ENCODE results near the gene ADAP1. TPM values are rescaled to one million over a fixed set of nuclear protein-coding genes. Genes with fewer than 3 reads are reported as not detected.

ADAP1 gene
- total RNA-seq, 2 donors from 2014 or later: 3.8 to 6.5 TPM

DNA sequence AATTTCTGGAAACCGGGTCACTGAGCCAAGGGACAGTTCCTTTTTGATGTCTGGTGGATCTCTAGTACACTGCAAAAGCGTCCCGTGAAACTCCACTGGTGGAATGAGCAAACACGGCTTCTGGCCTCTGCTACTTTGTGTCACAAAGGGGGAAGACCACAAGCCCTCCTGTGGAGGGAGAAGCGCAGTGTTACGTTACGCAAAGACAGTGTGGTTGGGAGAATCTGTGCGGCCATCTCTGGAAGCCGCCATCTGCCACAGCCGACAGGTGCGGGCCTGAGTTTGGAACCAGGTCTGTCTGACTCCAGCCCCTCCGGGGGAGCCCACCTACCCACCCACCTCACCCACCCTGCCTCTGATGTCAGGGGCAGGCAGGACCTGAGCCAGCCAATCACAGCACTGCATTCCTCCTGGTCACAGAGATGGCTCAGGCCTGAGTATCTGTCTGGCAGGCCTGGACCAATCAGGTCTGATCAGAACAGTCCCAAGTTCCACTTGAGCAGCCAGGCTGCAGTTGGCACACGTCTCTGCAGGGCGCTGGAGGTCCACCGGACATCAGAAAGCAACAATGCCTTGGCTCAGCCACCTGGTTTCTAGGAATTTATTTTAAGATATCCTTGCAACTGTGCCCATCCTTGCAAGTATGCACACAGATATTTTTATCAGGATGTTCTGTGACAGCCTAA lies 25.5 kb upstream of the ADAP1 start:
- H3K27ac Mint-ChIP-seq: no peak overlapping the region

DNA sequence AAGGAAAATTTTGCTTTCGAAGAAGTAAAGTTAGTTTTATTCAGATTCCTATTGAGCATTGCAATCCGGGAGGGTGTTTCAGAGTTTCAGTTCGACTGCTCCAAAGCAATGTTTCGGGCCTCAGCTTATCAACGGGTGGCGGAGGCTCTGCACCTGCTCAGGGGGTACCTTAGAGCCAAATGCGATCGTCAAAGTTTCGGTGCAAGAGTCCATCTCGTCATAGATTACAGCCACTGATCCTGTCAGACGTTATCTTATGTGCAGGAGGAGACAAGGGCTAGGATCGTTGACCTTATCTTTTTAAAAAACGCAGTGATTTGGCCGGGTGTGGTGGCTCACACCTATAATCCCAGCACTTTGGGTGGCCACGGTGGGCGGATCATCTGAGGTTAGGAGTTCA lies 24.7 kb upstream of the ADAP1 start:
- Mint-ChIP-seq H3K4me1 (peaks cover 15% of the 10 kb centered on the region), H3K36me3 (ENCODE audit: low read depth) (no peaks in the 10 kb centered on the region), H3K27me3 (ENCODE audit: insufficient read depth) (no peaks in the 10 kb centered on the region), H3K27ac (peak overlapping the region; percentile 44), H3K4me3 (no peak overlapping the region), H3K9me3 (no peaks in the 10 kb centered on the region)
- DNase-seq: no peak
- H3K27ac ChIP-seq (ENCODE audit: low read depth, low read length): no peak overlapping the region
- H3K9ac ChIP-seq (ENCODE audit: extremely low read depth, low read length, poor library complexity, severe bottlenecking): no peak overlapping the region
- H3K4me1 ChIP-seq (ENCODE audit: control insufficient read depth, insufficient read depth, low read length): peaks cover 4% of the 10 kb centered on the region
- no peak for TF ChIP-seq CTCF (conservative IDR thresholded peaks at IDR 0.05)
- WGBS, 2 experiments (ENCODE audit: insufficient coverage in 1 of 2, insufficient read length in 1 of 2): 91 to 94% methylated on average over 15 to 16 of the region's 16 CpGs
- no peak overlapping the region for H3K4me3 ChIP-seq (ENCODE audit: low read length)
- H3K9me3 ChIP-seq (ENCODE audit: control insufficient read depth, low read length): no peaks in the 10 kb centered on the region
- no peaks in the 10 kb centered on the region for H3K36me3 ChIP-seq (ENCODE audit: control insufficient read depth, insufficient read depth, low read length)
- H3K27me3 ChIP-seq (ENCODE audit: control insufficient read depth, insufficient read depth, low read length, poor library complexity, severe bottlenecking): no peaks in the 10 kb centered on the region

More for the DNA sequence above, 25.5 kb upstream of the ADAP1 start:
- no peaks in the 10 kb centered on the region for H3K9me3 ChIP-seq (ENCODE audit: control insufficient read depth, low read length)
- no peak overlapping the region for H3K9ac ChIP-seq (ENCODE audit: extremely low read depth, low read length, poor library complexity, severe bottlenecking)
- no peaks in the 10 kb centered on the region for H3K27me3 ChIP-seq (ENCODE audit: control insufficient read depth, insufficient read depth, low read length, poor library complexity, severe bottlenecking)
- H3K27ac ChIP-seq (ENCODE audit: low read depth, low read length): no peak overlapping the region
- DNase-seq: no peak
- WGBS, 2 experiments (ENCODE audit: insufficient coverage in 1 of 2, insufficient read length in 1 of 2): 85 to 87% methylated on average over 10 to 15 of the region's 15 CpGs
- Mint-ChIP-seq H3K9me3 (no peaks in the 10 kb centered on the region), H3K27me3 (ENCODE audit: insufficient read depth) (no peaks in the 10 kb centered on the region), H3K4me3 (no peak overlapping the region), H3K4me1 (peaks cover 12% of the 10 kb centered on the region), H3K36me3 (ENCODE audit: low read depth) (no peaks in the 10 kb centered on the region)
- H3K4me3 ChIP-seq (ENCODE audit: low read length): no peak overlapping the region
- H3K36me3 ChIP-seq (ENCODE audit: control insufficient read depth, insufficient read depth, low read length): no peaks in the 10 kb centered on the region
- no peak for TF ChIP-seq CTCF (conservative IDR thresholded peaks at IDR 0.05)
- peaks cover 4% of the 10 kb centered on the region for H3K4me1 ChIP-seq (ENCODE audit: control insufficient read depth, insufficient read depth, low read length)

DNA sequence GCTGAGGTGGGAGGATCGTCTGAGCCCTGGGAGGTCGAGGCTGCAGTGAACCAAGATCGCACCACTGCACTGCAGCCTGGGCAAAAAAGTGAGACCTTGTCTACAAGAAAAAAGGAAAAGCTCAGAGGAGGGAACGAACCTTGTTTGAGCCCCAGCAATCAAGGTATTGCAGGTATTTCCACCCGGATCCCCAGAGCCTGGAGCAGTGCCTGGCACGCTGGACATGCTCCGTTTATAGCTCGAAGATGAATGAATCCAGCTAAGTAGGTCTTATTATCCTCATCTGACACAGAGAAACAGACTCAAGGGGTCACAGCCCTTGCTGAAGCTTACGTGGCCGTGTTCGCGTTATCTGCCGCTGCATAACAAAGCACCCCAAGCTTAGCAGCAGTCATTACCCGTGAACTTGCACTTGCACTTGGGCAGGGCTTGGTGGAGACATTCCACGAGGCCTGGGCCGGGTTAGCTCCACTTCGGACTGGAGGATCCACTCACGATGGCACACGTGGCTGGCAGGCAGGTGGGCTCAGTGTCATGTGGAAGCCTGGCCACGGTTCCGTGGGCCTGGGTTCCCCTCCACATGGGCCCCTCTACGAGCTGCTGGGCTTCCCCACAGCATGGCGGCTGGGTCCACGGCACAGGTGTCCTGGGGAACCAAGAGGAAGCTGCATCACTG lies 24.1 kb upstream of the ADAP1 start:
- no peak for TF ChIP-seq CTCF (conservative IDR thresholded peaks at IDR 0.05)
- Mint-ChIP-seq H3K27ac (no peak overlapping the region), H3K27me3 (ENCODE audit: insufficient read depth) (no peaks in the 10 kb centered on the region), H3K4me3 (no peak overlapping the region), H3K4me1 (peaks cover 15% of the 10 kb centered on the region), H3K36me3 (ENCODE audit: low read depth) (no peaks in the 10 kb centered on the region), H3K9me3 (no peaks in the 10 kb centered on the region)
- Histone ChIP-seq H3K4me1 (ENCODE audit: control insufficient read depth, insufficient read depth, low read length) (peaks cover 4% of the 10 kb centered on the region), H3K27ac (ENCODE audit: low read depth, low read length) (no peak overlapping the region), H3K4me3 (ENCODE audit: low read length) (no peak overlapping the region), H3K9ac (ENCODE audit: extremely low read depth, low read length, poor library complexity, severe bottlenecking) (no peak overlapping the region), H3K9me3 (ENCODE audit: control insufficient read depth, low read length) (no peaks in the 10 kb centered on the region), H3K36me3 (ENCODE audit: control insufficient read depth, insufficient read depth, low read length) (peaks cover under 1% of the 10 kb centered on the region), H3K27me3 (ENCODE audit: control insufficient read depth, insufficient read depth, low read length, poor library complexity, severe bottlenecking) (no peaks in the 10 kb centered on the region)
- no peak for DNase-seq
- 93 to 94% methylated on average over 21 to 24 of the region's 24 CpGs for WGBS, 2 experiments (ENCODE audit: insufficient coverage in 1 of 2, insufficient read length in 1 of 2)
